ENCODE measurements around the gene CDADC1. TPM values are rescaled to one million over a fixed set of nuclear protein-coding genes. Genes with fewer than 3 reads are reported as not detected.

Gene CDADC1
- total RNA-seq, 1 experiment from 2014 or later = 7.6 TPM

GRCh38 chr13:49220856-49221589, 26.7 kb upstream of the CDADC1 start:
- TF ChIP-seq ZNF274 (IDR thresholded peaks at IDR 0.05; ENCODE audit: low read depth, low read length) = no peak
- ChIA-PET POLR2A (no interaction called here), RAD21 (ENCODE audit: low non-redundant PET in 1 of 2, low total read pairs in 2 of 2, uncharacterized antibody in 2 of 2, unreplicated experiment in 2 of 2) (no interaction called here), CTCF (no interaction called here)
- no peaks in the 10 kb centered on the region for H3K36me3 ChIP-seq (ENCODE audit: control insufficient read depth in 1 of 2, insufficient read depth in 2 of 2, low read length in 2 of 2)
- H2AFZ ChIP-seq (ENCODE audit: low read depth, low read length, poor library complexity, severe bottlenecking) = no peak overlapping the region
- H3K4me1 ChIP-seq (ENCODE audit: control insufficient read depth in 1 of 2, insufficient read depth in 2 of 2, low read length in 2 of 2) = no peaks in the 10 kb centered on the region
- H3K4me2 ChIP-seq (ENCODE audit: low read length) = no peak overlapping the region
- H3K9me3 ChIP-seq (ENCODE audit: control insufficient read depth in 1 of 2, insufficient read depth in 1 of 2, low read depth in 1 of 2, low read length in 2 of 2) = no peaks in the 10 kb centered on the region
- DNase-seq (ENCODE audit: low read depth, low spot score) (no peak), ATAC-seq (no peak)
- no peaks in the 10 kb centered on the region for H3K27me3 ChIP-seq (ENCODE audit: insufficient read depth, low read length)
- no peaks in the 10 kb centered on the region for H3K79me2 ChIP-seq (ENCODE audit: insufficient read depth, low read length)
- H3K9ac ChIP-seq (ENCODE audit: low read length) = no peak overlapping the region
- no peak overlapping the region for H3K27ac ChIP-seq (ENCODE audit: low read depth, low read length)
- H3K4me3 ChIP-seq (replicated peaks in 1 of 2; ENCODE audit: low read depth in 1 of 2, low read length in 2 of 2) = no peak overlapping the region
- BruUV-seq (replicated peaks) = no TSS peak
- H4K20me1 ChIP-seq (ENCODE audit: insufficient read depth) = no peaks in the 10 kb centered on the region
- no peaks in the 10 kb centered on the region for H3K9me2 ChIP-seq (ENCODE audit: insufficient read depth)
- intact Hi-C loops (cut with micrococcal nuclease) = no loop called here

GRCh38 chr13:49221590-49221965, 26.1 kb upstream of the CDADC1 start:
- Histone ChIP-seq H3K27me3 (ENCODE audit: insufficient read depth, low read length) (no peaks in the 10 kb centered on the region), H3K4me2 (ENCODE audit: low read length) (no peak overlapping the region), H4K20me1 (ENCODE audit: insufficient read depth) (no peaks in the 10 kb centered on the region), H3K79me2 (ENCODE audit: insufficient read depth, low read length) (no peaks in the 10 kb centered on the region), H3K4me1 (ENCODE audit: control insufficient read depth in 1 of 2, insufficient read depth in 2 of 2, low read length in 2 of 2) (no peaks in the 10 kb centered on the region), H3K9me2 (ENCODE audit: insufficient read depth) (no peaks in the 10 kb centered on the region), H3K4me3 (replicated peaks in 1 of 2; ENCODE audit: low read depth in 1 of 2, low read length in 2 of 2) (no peak overlapping the region), H3K27ac (ENCODE audit: low read depth, low read length) (no peak overlapping the region), H3K36me3 (ENCODE audit: control insufficient read depth in 1 of 2, insufficient read depth in 2 of 2, low read length in 2 of 2) (no peaks in the 10 kb centered on the region), H2AFZ (ENCODE audit: low read depth, low read length, poor library complexity, severe bottlenecking) (no peak overlapping the region), H3K9ac (ENCODE audit: low read length) (no peak overlapping the region), H3K9me3 (ENCODE audit: control insufficient read depth in 1 of 2, insufficient read depth in 1 of 2, low read depth in 1 of 2, low read length in 2 of 2) (no peaks in the 10 kb centered on the region)
- intact Hi-C loops (cut with micrococcal nuclease) = no loop called here
- CTCF ChIA-PET = no interaction called here
- no peak for ATAC-seq
- no TSS peak for BruUV-seq (replicated peaks)
- RAD21 ChIA-PET (ENCODE audit: low non-redundant PET in 1 of 2, low total read pairs in 2 of 2, uncharacterized antibody in 2 of 2, unreplicated experiment in 2 of 2) = no interaction called here
- TF ChIP-seq REST (IDR thresholded peaks at IDR 0.05; ENCODE audit: low read depth) (no peak), CTCF (IDR thresholded peaks at IDR 0.05 in 2 of 3, conservative IDR thresholded peaks at IDR 0.05 in 1 of 3; ENCODE audit: borderline replicate concordance in 1 of 3, insufficient read depth in 1 of 3, low read depth in 2 of 3, low read length in 2 of 3) (no peak), EGR1 (IDR thresholded peaks at IDR 0.05; ENCODE audit: low read depth) (no peak), POLR2A (IDR thresholded peaks at IDR 0.05; ENCODE audit: borderline replicate concordance, extremely low read depth, insufficient read depth, insufficient read length) (no peak), EZH2phosphoT487 (IDR thresholded peaks at IDR 0.05; ENCODE audit: borderline replicate concordance) (no peak), CEBPB (IDR thresholded peaks at IDR 0.05; ENCODE audit: low read depth) (no peak)
- DNase-seq (ENCODE audit: low read depth, low spot score) = no peak
- POLR2A ChIA-PET = no interaction called here
